ENCODE results near the gene CCR6. TPM values are rescaled to one million over a fixed set of nuclear protein-coding genes. Genes with fewer than 3 reads are reported as not detected.

Gene CCR6
- total and polyA plus RNA-seq, 9 donors = 0.11 to 0.76 TPM; not detected in 7

DNA sequence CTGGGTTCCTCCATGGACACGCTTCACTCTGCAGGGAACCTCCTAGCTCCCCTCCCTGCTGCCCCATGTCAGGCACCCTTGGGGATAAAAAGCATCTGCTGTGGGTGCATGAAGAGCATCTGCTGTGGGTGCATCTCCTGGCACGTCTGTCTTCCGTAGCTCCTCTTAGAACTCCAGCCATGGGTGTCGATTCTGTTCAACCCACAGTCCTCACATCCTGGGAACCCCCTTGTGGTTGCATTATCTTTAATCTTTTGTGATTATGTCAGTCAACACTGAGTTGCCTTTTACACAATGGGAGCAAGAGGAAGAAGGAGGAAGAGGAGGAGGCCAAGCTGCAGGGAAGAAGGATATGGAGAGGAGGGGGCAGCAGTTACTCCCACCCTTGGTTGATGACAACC lies 24.1 kb upstream of the CCR6 start:
- no peak for DNase-seq
- whole genome bisulfite sequencing (ENCODE audit: insufficient coverage) = no CpG with 5 or more reads among the region's 4 CpGs
- peaks cover 7% of the 10 kb centered on the region for H3K4me1 ChIP-seq (ENCODE audit: control insufficient read depth, insufficient read depth, low read length)

DNA sequence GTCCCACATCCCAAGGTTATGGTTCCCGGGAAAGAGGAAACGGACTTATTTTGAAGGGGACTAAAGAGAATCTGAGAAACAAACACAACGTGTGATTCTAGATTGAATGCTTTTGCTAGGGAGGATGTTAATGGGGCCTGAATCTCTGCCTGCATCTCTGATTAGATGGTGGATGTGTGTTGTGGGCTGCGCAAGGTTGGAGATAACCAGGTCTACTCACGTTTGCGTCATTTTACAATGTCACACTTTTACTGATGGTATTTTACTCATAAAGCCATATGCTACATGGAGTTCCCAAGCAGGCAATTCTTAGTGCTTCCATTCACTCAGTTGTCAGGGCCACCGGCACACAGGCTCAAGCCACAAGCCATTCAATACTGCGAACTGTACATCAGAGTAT lies 23.2 kb upstream of the CCR6 start:
- Histone ChIP-seq H3K9me3 (replicated peaks; ENCODE audit: control insufficient read depth, low read depth, low read length) (no peaks in the 10 kb centered on the region), H3K27ac (ENCODE audit: low read length) (no peak overlapping the region), H3K4me1 (ENCODE audit: control insufficient read depth, insufficient read depth, low read length) (no peaks in the 10 kb centered on the region), H3K4me3 (ENCODE audit: low read length) (no peak overlapping the region), H3K27me3 (ENCODE audit: control insufficient read depth, insufficient read depth, low read length) (no peaks in the 10 kb centered on the region), H3K36me3 (ENCODE audit: control insufficient read depth, insufficient read depth, low read length) (no peaks in the 10 kb centered on the region)
- 88% methylated on average over 3 of the region's 8 CpGs for WGBS (ENCODE audit: insufficient coverage)
- DNase-seq = no peak

More for the DNA sequence above, 24.1 kb upstream of the CCR6 start:
- Histone ChIP-seq H3K36me3 (ENCODE audit: control insufficient read depth, insufficient read depth, low read length) (no peaks in the 10 kb centered on the region), H3K4me3 (ENCODE audit: low read length) (no peak overlapping the region), H3K9me3 (replicated peaks; ENCODE audit: control insufficient read depth, low read depth, low read length) (no peaks in the 10 kb centered on the region), H3K27ac (ENCODE audit: low read length) (no peak overlapping the region), H3K27me3 (ENCODE audit: control insufficient read depth, insufficient read depth, low read length) (peaks cover 2% of the 10 kb centered on the region)

DNA sequence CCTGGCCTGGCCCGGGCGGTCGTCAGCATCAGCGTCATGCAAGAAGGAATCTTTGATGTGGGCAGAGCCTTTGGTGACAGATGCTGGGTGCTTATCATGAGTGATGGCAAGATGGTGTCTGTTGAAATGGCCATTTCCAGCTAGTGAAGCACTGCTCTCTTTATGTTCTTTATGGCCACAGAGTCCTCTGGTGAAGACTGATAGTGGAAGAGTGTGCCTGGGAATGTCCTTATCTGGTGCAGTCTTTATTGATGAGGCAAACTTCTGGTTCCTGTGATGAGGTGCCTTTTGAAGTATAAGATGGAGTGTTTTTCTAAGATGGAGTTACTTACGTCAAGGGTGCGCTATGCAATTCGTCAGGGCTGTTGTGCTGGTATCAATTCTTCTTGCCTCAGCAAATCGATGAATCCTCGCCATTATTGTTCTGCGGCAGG lies 22.6 kb upstream of the CCR6 start:
- H3K4me3 ChIP-seq (ENCODE audit: low read length) = no peak overlapping the region
- H3K27me3 ChIP-seq (ENCODE audit: control insufficient read depth, insufficient read depth, low read length) = no peaks in the 10 kb centered on the region
- H3K27ac ChIP-seq (ENCODE audit: low read length) = no peak overlapping the region
- no peaks in the 10 kb centered on the region for H3K9me3 ChIP-seq (replicated peaks; ENCODE audit: control insufficient read depth, low read depth, low read length)
- H3K4me1 ChIP-seq (ENCODE audit: control insufficient read depth, insufficient read depth, low read length) = no peaks in the 10 kb centered on the region
- DNase-seq = no peak
- no peaks in the 10 kb centered on the region for H3K36me3 ChIP-seq (ENCODE audit: control insufficient read depth, insufficient read depth, low read length)
- 73% methylated on average over 7 of the region's 10 CpGs for WGBS (ENCODE audit: insufficient coverage)

DNA sequence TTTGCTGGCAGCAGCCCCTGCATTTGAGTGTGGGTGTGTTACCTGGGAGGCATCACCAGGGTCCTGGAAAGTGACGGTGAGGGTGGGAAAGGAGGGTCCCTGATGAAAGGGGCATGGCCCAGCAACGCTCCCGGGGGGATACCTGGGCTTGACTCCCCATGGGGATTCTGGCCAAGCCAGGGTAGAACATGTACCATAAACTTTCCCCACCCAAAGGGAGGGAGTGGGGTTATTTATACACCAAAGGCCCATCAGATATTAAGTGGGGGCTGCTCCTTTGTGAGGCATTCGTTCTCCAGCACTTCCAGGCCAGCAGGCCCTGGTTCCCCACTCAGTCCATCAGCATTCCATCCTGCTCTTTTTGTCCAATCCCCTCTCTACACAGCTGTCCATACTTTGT lies 20.6 kb upstream of the CCR6 start:
- no peaks in the 10 kb centered on the region for H3K9me3 ChIP-seq (replicated peaks; ENCODE audit: control insufficient read depth, low read depth, low read length)
- no peaks in the 10 kb centered on the region for H3K36me3 ChIP-seq (ENCODE audit: control insufficient read depth, insufficient read depth, low read length)
- H3K27ac ChIP-seq (ENCODE audit: low read length) = no peak overlapping the region
- 25% methylated on average over 1 of the region's 4 CpGs for WGBS (ENCODE audit: insufficient coverage)
- H3K4me3 ChIP-seq (ENCODE audit: low read length) = no peak overlapping the region
- DNase-seq = no peak
- H3K4me1 ChIP-seq (ENCODE audit: control insufficient read depth, insufficient read depth, low read length) = no peaks in the 10 kb centered on the region
- no peaks in the 10 kb centered on the region for H3K27me3 ChIP-seq (ENCODE audit: control insufficient read depth, insufficient read depth, low read length)

DNA sequence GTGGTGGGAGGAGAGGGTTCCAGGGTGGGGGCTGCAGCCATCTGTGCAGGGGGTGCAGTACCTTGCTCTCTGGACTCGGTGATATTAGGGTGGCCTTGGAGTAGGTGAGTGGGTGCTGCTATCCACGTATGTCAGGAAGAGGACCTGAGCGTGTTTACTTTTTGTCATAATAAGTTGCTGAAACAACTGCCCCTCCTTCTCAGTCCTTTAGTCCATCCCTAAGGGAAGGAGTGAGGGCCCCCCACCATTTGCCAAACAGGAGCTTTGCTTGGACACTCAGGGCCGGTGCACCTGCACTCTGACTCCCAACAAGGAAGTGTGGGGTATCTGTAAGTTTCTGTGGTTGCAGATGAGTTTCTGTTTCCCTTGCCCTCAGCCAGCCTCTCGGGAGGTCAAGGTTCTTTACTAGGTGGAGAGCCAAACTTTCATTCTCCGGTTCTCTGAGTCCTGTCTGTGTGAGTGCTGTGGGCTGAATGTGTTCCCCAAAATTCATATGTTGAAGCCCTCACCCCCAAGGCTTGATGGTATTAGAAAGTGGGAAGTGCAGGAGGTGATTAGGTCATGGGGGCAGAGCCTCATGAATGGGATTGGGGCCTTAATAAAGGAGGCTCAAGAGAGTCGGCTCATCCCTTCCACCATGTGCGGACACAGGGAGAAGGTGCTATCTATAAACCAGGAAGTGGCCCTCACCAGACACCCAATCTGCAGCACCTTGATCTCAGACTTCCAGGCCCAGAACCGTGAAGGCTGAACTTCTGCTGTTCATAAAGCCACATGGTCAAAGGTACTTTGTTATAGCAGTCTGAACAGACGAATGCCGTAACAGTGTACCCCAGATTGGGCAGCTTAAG lies 19.6 kb upstream of the CCR6 start:
- no peaks in the 10 kb centered on the region for H3K36me3 ChIP-seq (ENCODE audit: control insufficient read depth, insufficient read depth, low read length)
- H3K27ac ChIP-seq (ENCODE audit: low read length) = no peak overlapping the region
- H3K9me3 ChIP-seq (replicated peaks; ENCODE audit: control insufficient read depth, low read depth, low read length) = no peaks in the 10 kb centered on the region
- H3K4me1 ChIP-seq (ENCODE audit: control insufficient read depth, insufficient read depth, low read length) = no peaks in the 10 kb centered on the region
- no peak for DNase-seq
- no peak overlapping the region for H3K4me3 ChIP-seq (ENCODE audit: low read length)
- H3K27me3 ChIP-seq (ENCODE audit: control insufficient read depth, insufficient read depth, low read length) = no peaks in the 10 kb centered on the region
- 86% methylated on average over 4 of the region's 11 CpGs for WGBS (ENCODE audit: insufficient coverage)

DNA sequence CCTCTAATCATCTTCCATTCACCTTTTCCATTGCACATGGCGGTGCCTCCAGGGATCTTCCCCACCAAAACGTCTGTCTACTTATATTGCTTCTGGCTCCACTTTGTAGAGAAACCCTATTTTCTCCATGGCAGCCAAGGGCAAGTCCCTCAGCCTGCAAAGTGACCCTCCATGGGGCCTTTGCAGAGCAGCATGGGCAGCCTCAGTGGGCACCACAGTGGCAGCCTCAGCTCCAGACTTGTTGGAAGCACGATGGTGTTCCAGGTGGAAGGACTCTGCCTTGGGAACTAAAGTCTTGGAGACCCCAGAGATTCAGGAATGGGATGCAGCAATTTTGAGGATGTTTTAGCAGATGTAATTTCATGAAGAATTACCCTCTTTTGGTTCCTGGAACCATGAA lies 18.5 kb upstream of the CCR6 start:
- Histone ChIP-seq H3K27ac (ENCODE audit: low read length) (no peak overlapping the region), H3K4me3 (ENCODE audit: low read length) (no peak overlapping the region), H3K27me3 (ENCODE audit: control insufficient read depth, insufficient read depth, low read length) (no peaks in the 10 kb centered on the region), H3K36me3 (ENCODE audit: control insufficient read depth, insufficient read depth, low read length) (no peaks in the 10 kb centered on the region), H3K9me3 (replicated peaks; ENCODE audit: control insufficient read depth, low read depth, low read length) (no peaks in the 10 kb centered on the region), H3K4me1 (ENCODE audit: control insufficient read depth, insufficient read depth, low read length) (no peaks in the 10 kb centered on the region)
- WGBS (ENCODE audit: insufficient coverage) = 90% methylated on average over 3 of the region's 3 CpGs
- no peak for DNase-seq

DNA sequence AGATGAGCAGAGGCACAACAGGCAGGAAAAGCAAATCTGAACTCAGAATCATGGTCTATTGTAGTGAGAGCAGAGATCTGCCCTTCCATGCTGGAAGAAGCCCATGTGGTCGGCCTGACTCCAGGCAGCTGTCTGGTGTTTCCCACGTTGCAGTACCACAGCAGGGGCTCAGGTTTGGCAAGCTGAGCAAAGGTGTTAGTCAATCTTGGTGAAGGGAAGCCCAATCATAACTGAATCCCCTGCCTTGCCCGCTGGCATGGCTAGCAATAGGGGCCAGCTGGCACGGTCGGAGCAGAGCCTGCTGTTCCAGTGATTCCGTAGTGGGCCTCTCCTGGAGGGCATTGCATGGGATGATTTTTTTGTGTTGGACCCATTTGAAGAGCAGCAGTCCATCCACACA lies 17.8 kb upstream of the CCR6 start:
- 68% methylated on average over 2 of the region's 6 CpGs for WGBS (ENCODE audit: insufficient coverage)
- DNase-seq = no peak
- Histone ChIP-seq H3K4me3 (ENCODE audit: low read length) (no peak overlapping the region), H3K27me3 (ENCODE audit: control insufficient read depth, insufficient read depth, low read length) (no peaks in the 10 kb centered on the region), H3K27ac (ENCODE audit: low read length) (no peak overlapping the region), H3K36me3 (ENCODE audit: control insufficient read depth, insufficient read depth, low read length) (no peaks in the 10 kb centered on the region), H3K4me1 (ENCODE audit: control insufficient read depth, insufficient read depth, low read length) (no peaks in the 10 kb centered on the region), H3K9me3 (replicated peaks; ENCODE audit: control insufficient read depth, low read depth, low read length) (no peaks in the 10 kb centered on the region)

DNA sequence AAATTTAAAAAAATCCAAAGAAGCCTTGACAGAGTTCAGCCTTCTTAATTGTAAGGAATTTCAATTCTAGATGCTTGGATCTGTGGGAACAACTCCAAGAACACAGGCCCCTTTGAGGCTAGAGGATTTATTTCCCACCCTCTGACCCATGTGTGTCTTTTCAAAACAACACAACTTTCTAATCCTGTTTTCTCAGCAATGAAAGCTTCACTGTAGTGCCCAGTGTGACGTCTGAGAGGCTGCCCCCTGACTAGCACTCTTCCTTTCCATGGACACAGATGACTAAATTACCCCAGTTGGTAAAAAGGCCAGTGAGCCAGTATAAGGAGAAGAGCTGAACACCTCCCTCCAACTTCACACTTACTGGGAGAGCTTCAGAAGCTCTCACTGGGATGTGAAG lies 16.5 kb upstream of the CCR6 start:
- WGBS (ENCODE audit: insufficient coverage) = no CpG with 5 or more reads among the region's 1 CpG
- H3K36me3 ChIP-seq (ENCODE audit: control insufficient read depth, insufficient read depth, low read length) = no peaks in the 10 kb centered on the region
- H3K9me3 ChIP-seq (replicated peaks; ENCODE audit: control insufficient read depth, low read depth, low read length) = no peaks in the 10 kb centered on the region
- H3K4me1 ChIP-seq (ENCODE audit: control insufficient read depth, insufficient read depth, low read length) = no peaks in the 10 kb centered on the region
- no peak for DNase-seq
- no peak overlapping the region for H3K27ac ChIP-seq (ENCODE audit: low read length)
- no peak overlapping the region for H3K4me3 ChIP-seq (ENCODE audit: low read length)
- H3K27me3 ChIP-seq (ENCODE audit: control insufficient read depth, insufficient read depth, low read length) = no peaks in the 10 kb centered on the region

DNA sequence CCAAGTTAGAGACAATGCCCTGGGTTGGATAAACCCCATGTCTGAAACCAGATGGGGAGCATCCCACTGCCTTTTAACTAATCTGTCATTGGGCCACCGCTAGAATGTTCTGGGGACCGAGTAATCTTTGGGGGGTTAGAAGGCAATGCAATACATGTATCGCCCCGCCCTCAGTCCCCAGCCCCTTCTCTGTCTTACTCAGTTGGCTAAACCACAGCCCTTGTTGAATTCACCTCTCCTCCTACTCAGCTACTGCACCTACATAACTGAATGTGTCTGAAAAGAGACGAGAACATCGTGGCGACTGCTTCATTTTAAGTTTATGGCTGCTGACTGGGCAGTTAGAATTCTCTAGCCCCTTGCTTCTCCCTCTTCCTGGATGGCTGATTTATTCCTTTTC lies 15.1 kb upstream of the CCR6 start:
- H3K4me3 ChIP-seq (ENCODE audit: low read length) = no peak overlapping the region
- 80% methylated on average over 3 of the region's 7 CpGs for WGBS (ENCODE audit: insufficient coverage)
- no peak overlapping the region for H3K27ac ChIP-seq (ENCODE audit: low read length)
- H3K9me3 ChIP-seq (replicated peaks; ENCODE audit: control insufficient read depth, low read depth, low read length) = no peaks in the 10 kb centered on the region
- no peaks in the 10 kb centered on the region for H3K36me3 ChIP-seq (ENCODE audit: control insufficient read depth, insufficient read depth, low read length)
- H3K4me1 ChIP-seq (ENCODE audit: control insufficient read depth, insufficient read depth, low read length) = no peaks in the 10 kb centered on the region
- DNase-seq = no peak
- H3K27me3 ChIP-seq (ENCODE audit: control insufficient read depth, insufficient read depth, low read length) = peaks cover 2% of the 10 kb centered on the region

DNA sequence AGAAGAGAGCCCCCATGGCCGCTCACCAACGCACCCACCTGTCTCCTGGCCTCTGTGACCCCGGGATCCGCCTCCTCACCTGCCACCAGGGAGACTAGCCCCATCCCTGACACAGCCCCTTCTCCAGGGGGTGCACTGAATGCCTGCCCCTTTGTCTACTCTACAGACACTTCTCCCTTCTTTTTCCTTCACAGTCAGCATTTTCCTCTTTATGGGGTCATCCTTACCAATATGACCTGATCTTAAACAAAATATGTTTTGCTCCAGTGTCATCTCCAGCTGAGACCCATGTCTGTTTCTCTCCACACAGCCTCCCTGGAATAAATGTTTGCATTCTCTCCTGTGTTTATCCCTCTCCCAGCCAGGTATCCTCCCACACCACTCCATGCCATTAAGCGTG lies 14.6 kb upstream of the CCR6 start:
- Histone ChIP-seq H3K9me3 (replicated peaks; ENCODE audit: control insufficient read depth, low read depth, low read length) (no peaks in the 10 kb centered on the region), H3K4me1 (ENCODE audit: control insufficient read depth, insufficient read depth, low read length) (peaks cover 2% of the 10 kb centered on the region), H3K36me3 (ENCODE audit: control insufficient read depth, insufficient read depth, low read length) (no peaks in the 10 kb centered on the region), H3K27me3 (ENCODE audit: control insufficient read depth, insufficient read depth, low read length) (peaks cover 3% of the 10 kb centered on the region), H3K4me3 (ENCODE audit: low read length) (no peak overlapping the region), H3K27ac (ENCODE audit: low read length) (no peak overlapping the region)
- no peak for DNase-seq
- 91% methylated on average over 5 of the region's 5 CpGs for whole genome bisulfite sequencing (ENCODE audit: insufficient coverage)

DNA sequence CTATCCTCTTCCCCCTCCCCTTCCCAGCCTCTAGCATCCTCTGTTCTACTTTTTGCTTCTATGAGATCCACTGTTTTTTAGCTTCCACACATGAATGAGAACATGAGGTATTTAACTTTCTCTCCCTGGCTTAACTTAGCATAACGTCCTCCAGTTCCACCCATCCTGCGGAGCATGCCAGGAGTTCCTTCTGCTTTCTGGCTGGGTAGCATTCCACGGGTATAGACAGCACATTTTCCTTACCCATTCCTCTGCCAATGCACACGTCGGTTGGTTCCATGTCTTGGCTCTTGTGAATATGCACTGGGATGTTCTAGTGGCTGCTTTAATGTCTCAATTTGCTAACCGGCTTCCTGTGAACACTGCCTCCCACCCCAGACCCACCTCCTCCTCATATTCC lies 13.2 kb upstream of the CCR6 start:
- peaks cover 5% of the 10 kb centered on the region for H3K27me3 ChIP-seq (ENCODE audit: control insufficient read depth, insufficient read depth, low read length)
- no peaks in the 10 kb centered on the region for H3K9me3 ChIP-seq (replicated peaks; ENCODE audit: control insufficient read depth, low read depth, low read length)
- no peak overlapping the region for H3K27ac ChIP-seq (ENCODE audit: low read length)
- 48% methylated on average over 4 of the region's 6 CpGs for WGBS (ENCODE audit: insufficient coverage)
- no peak overlapping the region for H3K4me3 ChIP-seq (ENCODE audit: low read length)
- no peaks in the 10 kb centered on the region for H3K36me3 ChIP-seq (ENCODE audit: control insufficient read depth, insufficient read depth, low read length)
- no peak for DNase-seq
- H3K4me1 ChIP-seq (ENCODE audit: control insufficient read depth, insufficient read depth, low read length) = peaks cover 3% of the 10 kb centered on the region

All from muscle of leg (tissue), 11 donors.